ENCODE results near the gene TMOD2. TPM values are rescaled to one million over a fixed set of nuclear protein-coding genes. Genes with fewer than 3 reads are reported as not detected.
A peak's percentile ranks its signal among the peaks of the same experiment; 100 is the strongest.

The TMOD2 gene
- total RNA-seq, 6 experiments from 2014 or later, result 1.1 to 2.5 (median 1.3) TPM

- ATAC-seq (no peak), DNase-seq (no peak)
- intact Hi-C loops (cut with DNase I), result no loop called here
- peaks cover 0 to 10% (median 0%) of the 10 kb centered on the region in 4 donors for H3K4me1 ChIP-seq
- no peaks in the 10 kb centered on the region for H3K27me3 ChIP-seq
- 70% methylated on average over 3 of the region's 3 CpGs for WGBS (ENCODE audit: insufficient coverage, low coverage, low lambda C conversion rate, missing lambda C conversion rate)
- no peaks in the 10 kb centered on the region for H3K9me3 ChIP-seq
- TF ChIP-seq CTCF (IDR thresholded peaks at IDR 0.05) (no peak), POLR2A (IDR thresholded peaks at IDR 0.05) (no peak)
- no peak overlapping the region for H3K4me3 ChIP-seq
- H3K27ac ChIP-seq, result no peak overlapping the region
- H3K36me3 ChIP-seq, result peaks cover 0 to 4% (median 0%) of the 10 kb centered on the region in 4 donors
These were observed 32.7 kb upstream of the TMOD2 start for GRCh38 chr15:51718746-51719145.

GRCh38 chr15:51720201-51720995, 31.0 kb upstream of the TMOD2 start:
- TF ChIP-seq POLR2A (IDR thresholded peaks at IDR 0.05) (no peak), CTCF (IDR thresholded peaks at IDR 0.05) (no peak)
- intact Hi-C loops (cut with DNase I), result no loop called here
- Histone ChIP-seq H3K27ac (peak overlapping the region in 2 of 3 donors; percentile 7 to 45), H3K36me3 (peaks cover 0 to 10% (median 1%) of the 10 kb centered on the region in 4 donors), H3K9me3 (no peaks in the 10 kb centered on the region), H3K4me3 (no peak overlapping the region), H3K4me1 (peaks cover 0 to 10% (median 0%) of the 10 kb centered on the region in 4 donors), H3K27me3 (no peaks in the 10 kb centered on the region)
- DNase-seq, result no peak
- peak in 3 of 4 donors; percentile 54 to 61 (median 56) for ATAC-seq
- WGBS (ENCODE audit: insufficient coverage, low coverage, low lambda C conversion rate, missing lambda C conversion rate), result 51% methylated on average over 6 of the region's 8 CpGs

- 59% methylated on average over 5 of the region's 5 CpGs for WGBS (ENCODE audit: insufficient coverage, low coverage, low lambda C conversion rate, missing lambda C conversion rate)
- peaks cover 0 to 10% (median 1%) of the 10 kb centered on the region in 4 donors for H3K36me3 ChIP-seq
- H3K4me3 ChIP-seq, result no peak overlapping the region
- peak overlapping the region in 2 of 3 donors; percentile 21 to 45 for H3K27ac ChIP-seq
- H3K4me1 ChIP-seq, result peaks cover 0 to 10% (median 0%) of the 10 kb centered on the region in 4 donors
- DNase-seq, result no peak
- TF ChIP-seq CTCF (IDR thresholded peaks at IDR 0.05), result no peak
- no peak for TF ChIP-seq POLR2A (IDR thresholded peaks at IDR 0.05)
- H3K9me3 ChIP-seq, result no peaks in the 10 kb centered on the region
- intact Hi-C loops (cut with DNase I), result no loop called here
- peak; percentile 35 to 86 (median 58) for ATAC-seq
- H3K27me3 ChIP-seq, result no peaks in the 10 kb centered on the region
These were observed 30.0 kb upstream of the TMOD2 start for GRCh38 chr15:51721199-51721960.

- no peak for TF ChIP-seq POLR2A (IDR thresholded peaks at IDR 0.05)
- no peak for TF ChIP-seq CTCF (IDR thresholded peaks at IDR 0.05)
- H3K36me3 ChIP-seq, result peaks cover 0 to 10% (median 1%) of the 10 kb centered on the region in 4 donors
- H3K4me1 ChIP-seq, result peaks cover 0 to 10% (median 0%) of the 10 kb centered on the region in 4 donors
- H3K27ac ChIP-seq, result no peak overlapping the region
- DNase-seq (no peak), ATAC-seq (no peak)
- 63% methylated on average over 2 of the region's 2 CpGs for WGBS (ENCODE audit: insufficient coverage, low coverage, low lambda C conversion rate, missing lambda C conversion rate)
- H3K9me3 ChIP-seq, result no peaks in the 10 kb centered on the region
- H3K27me3 ChIP-seq, result no peaks in the 10 kb centered on the region
- intact Hi-C loops (cut with DNase I), result no loop called here
- no peak overlapping the region for H3K4me3 ChIP-seq
These were observed 27.2 kb upstream of the TMOD2 start for GRCh38 chr15:51724199-51724598.
